ENCODE data around the gene SNX11.

Gene SNX11

GRCh38 chr17:48144231-48144630 is 36.7 kb downstream of the SNX11 start:
- in situ Hi-C loops (cut with MboI; ENCODE audit: low sequenced_read_pairs, unreplicated experiment): no loop called here
- no peak for DNase-seq (ENCODE audit: low spot score)
- no peak for TF ChIP-seq CTCF (IDR thresholded peaks at IDR 0.05; ENCODE audit: borderline replicate concordance, control extremely low read depth, extremely low read depth, insufficient read depth, missing control alignments)

GRCh38 chr17:48144976-48145798 is 37.6 kb downstream of the SNX11 start:
- no peak for TF ChIP-seq CTCF (IDR thresholded peaks at IDR 0.05; ENCODE audit: borderline replicate concordance, control extremely low read depth, extremely low read depth, insufficient read depth, missing control alignments)
- no peak for DNase-seq (ENCODE audit: low spot score)
- in situ Hi-C loops (cut with MboI; ENCODE audit: low sequenced_read_pairs, unreplicated experiment): no loop called here

GRCh38 chr17:48148029-48148770 is 40.6 kb downstream of the SNX11 start:
- no peak for TF ChIP-seq CTCF (IDR thresholded peaks at IDR 0.05; ENCODE audit: borderline replicate concordance, control extremely low read depth, extremely low read depth, insufficient read depth, missing control alignments)
- in situ Hi-C loops (cut with MboI; ENCODE audit: low sequenced_read_pairs, unreplicated experiment): no loop called here
- no peak for DNase-seq (ENCODE audit: low spot score)

- in situ Hi-C loops (cut with MboI; ENCODE audit: low sequenced_read_pairs, unreplicated experiment): no loop called here
- DNase-seq (ENCODE audit: low spot score): no peak
- no peak for TF ChIP-seq CTCF (IDR thresholded peaks at IDR 0.05; ENCODE audit: borderline replicate concordance, control extremely low read depth, extremely low read depth, insufficient read depth, missing control alignments)
Measured at GRCh38 chr17:48148854-48149786, 41.6 kb downstream of the SNX11 start.

- TF ChIP-seq CTCF (IDR thresholded peaks at IDR 0.05; ENCODE audit: borderline replicate concordance, control extremely low read depth, extremely low read depth, insufficient read depth, missing control alignments): no peak
- DNase-seq (ENCODE audit: low spot score): no peak
- in situ Hi-C loops (cut with MboI; ENCODE audit: low sequenced_read_pairs, unreplicated experiment): no loop called here
Measured at GRCh38 chr17:48149787-48150463, 42.4 kb downstream of the SNX11 start.
